ENCODE data around the gene FBXL19.

GRCh38 chr16:30987581-30988190, 64.3 kb downstream of the FBXL19 start:
- TF ChIP-seq RAD21 (CRISPR knock-in tag; conservative IDR thresholded peaks at IDR 0.05 in 1 of 2, IDR thresholded peaks at IDR 0.05 in 1 of 2) (no peak), CBX3 (IDR thresholded peaks at IDR 0.05; ENCODE audit: borderline replicate concordance in 1 of 2, low read length in 2 of 2) (no peak), EGR1 (conservative IDR thresholded peaks at IDR 0.05) (no peak), ETV6 (IDR thresholded peaks at IDR 0.05; ENCODE audit: borderline replicate concordance in 1 of 2, low read depth in 2 of 2, low read length in 1 of 2) (no peak), ETV6 (CRISPR knock-in tag; IDR thresholded peaks at IDR 0.05; ENCODE audit: borderline replicate concordance) (no peak), CTCF (IDR thresholded peaks at IDR 0.05 in 2 of 3, conservative IDR thresholded peaks at IDR 0.05 in 1 of 3; ENCODE audit: insufficient read depth in 2 of 3, low read depth in 1 of 3, low read length in 3 of 3) (no peak), GTF2F1 (IDR thresholded peaks at IDR 0.05; ENCODE audit: low read depth, low read length) (no peak), ZNF830 (CRISPR knock-in tag; IDR thresholded peaks at IDR 0.05) (no peak), ZNF518B (CRISPR knock-in tag; IDR thresholded peaks at IDR 0.05) (no peak), EP300 (IDR thresholded peaks at IDR 0.05; ENCODE audit: low read length) (no peak), TCF3 (CRISPR knock-in tag; IDR thresholded peaks at IDR 0.05) (no peak)

All from K562 (cell line).